Activated B cell treated with CpG ODN at 0.5 μM for 24 hours (primary cell): Measurements from ENCODE around the gene CCDC181. TPM values are rescaled to one million over a fixed set of nuclear protein-coding genes. Genes with fewer than 3 reads are reported as not detected.

ENCODE experiments used
- ATAC-seq: fragments of 200-7000 bp; cut with Tn5 transposase; one replicate; pipeline ENCODE4 v1.10.0; 2021; ENCODE audit warnings: low read depth, mild to moderate bottlenecking, moderate library complexity
- CTCF ChIA-PET: fragments of 350-600 bp; sonication (Branson Sonifier 250); formaldehyde crosslinking; loops from one replicate; lab custom pipeline; 2021; ENCODE audit warnings: antibody characterized with exemption; lab: Charles Lee
- POLR2A ChIA-PET: fragments of 350-600 bp; sonication (Branson Sonifier 250); formaldehyde crosslinking; loops from one replicate; lab custom pipeline; 2021; ENCODE audit warnings: antibody characterized with exemption; lab: Charles Lee
- DNase-seq: peaks from one replicate; pipeline ENCODE4 v3.0.0; 2022
- H3K27ac Mint-ChIP-seq: one replicate; pipeline ENCODE4 v1.8.0; 2020; ENCODE audit warnings: mixed read lengths
- H3K27me3 Mint-ChIP-seq: one replicate; pipeline ENCODE4 v1.8.0; 2021; ENCODE audit warnings: mixed read lengths
- H3K36me3 Mint-ChIP-seq: one replicate; pipeline ENCODE4 v1.8.0; 2021; ENCODE audit warnings: low read depth, mixed read lengths
- H3K4me1 Mint-ChIP-seq: one replicate; pipeline ENCODE4 v1.8.0; 2021; ENCODE audit warnings: mixed read lengths
- H3K4me3 Mint-ChIP-seq: one replicate; pipeline ENCODE4 v1.8.0; 2020; ENCODE audit warnings: mild to moderate bottlenecking, mixed read lengths
- H3K9me3 Mint-ChIP-seq: one replicate; pipeline ENCODE4 v1.8.0; 2020; ENCODE audit warnings: mixed read lengths
- intact Hi-C: fragments of 100-400 bp; cut with micrococcal nuclease; formaldehyde crosslinking; loops from one replicate; pipeline ENCODE4 v1.15.1; 2024
- total RNA-seq: library from RNA; stranded (reverse); gene quantifications from 2 replicates; pipeline ENCODE4 v1.2.3, GENCODE V29; 2022
- TF ChIP-seq, protein P1 (sequence below): fragments of 200-600 bp; IDR thresholded peaks from one replicate; pipeline ENCODE4 v1.8.0; 2022; ENCODE audit warnings: antibody characterized with exemption, mild to moderate bottlenecking

Gene CCDC181
- total RNA-seq, 1 donor from 2014 or later, result not detected

DNA sequence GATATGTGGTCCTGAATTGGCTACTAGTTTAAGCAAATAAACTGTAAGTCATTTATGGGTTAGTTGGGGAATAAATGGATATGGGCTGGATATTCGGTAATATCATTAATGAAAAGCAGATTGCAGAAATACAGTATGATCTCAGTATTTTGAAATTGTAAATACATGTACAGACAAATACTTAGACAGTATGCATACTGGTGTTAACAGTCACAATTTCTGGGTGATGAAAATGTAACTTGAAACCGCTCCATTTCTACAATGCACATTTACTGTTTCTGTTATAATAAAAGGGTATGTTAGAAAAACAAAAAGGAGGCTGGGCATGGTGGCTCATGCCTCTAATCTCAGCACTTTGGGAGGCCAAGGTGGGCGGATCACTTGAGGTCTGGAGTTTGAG is 31.3 kb downstream of the CCDC181 start:
- no peaks in the 10 kb centered on the region for H3K27me3 Mint-ChIP-seq
- POLR2A ChIA-PET, result no interaction called here
- TF ChIP-seq, protein P1, sequence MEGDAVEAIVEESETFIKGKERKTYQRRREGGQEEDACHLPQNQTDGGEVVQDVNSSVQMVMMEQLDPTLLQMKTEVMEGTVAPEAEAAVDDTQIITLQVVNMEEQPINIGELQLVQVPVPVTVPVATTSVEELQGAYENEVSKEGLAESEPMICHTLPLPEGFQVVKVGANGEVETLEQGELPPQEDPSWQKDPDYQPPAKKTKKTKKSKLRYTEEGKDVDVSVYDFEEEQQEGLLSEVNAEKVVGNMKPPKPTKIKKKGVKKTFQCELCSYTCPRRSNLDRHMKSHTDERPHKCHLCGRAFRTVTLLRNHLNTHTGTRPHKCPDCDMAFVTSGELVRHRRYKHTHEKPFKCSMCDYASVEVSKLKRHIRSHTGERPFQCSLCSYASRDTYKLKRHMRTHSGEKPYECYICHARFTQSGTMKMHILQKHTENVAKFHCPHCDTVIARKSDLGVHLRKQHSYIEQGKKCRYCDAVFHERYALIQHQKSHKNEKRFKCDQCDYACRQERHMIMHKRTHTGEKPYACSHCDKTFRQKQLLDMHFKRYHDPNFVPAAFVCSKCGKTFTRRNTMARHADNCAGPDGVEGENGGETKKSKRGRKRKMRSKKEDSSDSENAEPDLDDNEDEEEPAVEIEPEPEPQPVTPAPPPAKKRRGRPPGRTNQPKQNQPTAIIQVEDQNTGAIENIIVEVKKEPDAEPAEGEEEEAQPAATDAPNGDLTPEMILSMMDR, result no peak
- peaks cover 52% of the 10 kb centered on the region for H3K36me3 Mint-ChIP-seq
- H3K9me3 Mint-ChIP-seq, result peaks cover 5% of the 10 kb centered on the region
- intact Hi-C loops, result no loop called here
- CTCF ChIA-PET, result no interaction called here
- ATAC-seq, result no peak
- H3K4me3 Mint-ChIP-seq, result no peak overlapping the region
- DNase-seq, result no peak
- no peak overlapping the region for H3K27ac Mint-ChIP-seq
- no peaks in the 10 kb centered on the region for H3K4me1 Mint-ChIP-seq

DNA sequence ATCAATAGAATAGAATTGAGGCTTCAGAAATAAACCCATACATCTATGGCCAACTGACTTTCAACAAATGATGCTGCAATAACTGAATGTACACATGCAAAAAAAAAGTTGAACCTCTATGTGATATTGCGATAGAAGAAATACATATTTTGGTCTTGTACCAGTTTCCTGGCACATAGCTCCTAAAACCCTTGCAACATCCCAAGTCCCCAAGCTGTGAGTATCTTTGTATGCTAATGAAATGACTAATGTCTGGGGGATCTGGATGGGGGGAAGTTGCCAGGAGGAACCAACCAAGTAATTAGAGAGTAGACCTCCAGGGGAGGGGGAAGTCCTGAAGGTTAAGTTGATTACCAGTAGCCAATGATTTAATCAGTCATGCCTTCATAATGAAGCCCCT is 34.9 kb downstream of the CCDC181 start:
- TF ChIP-seq, protein P1, result no peak
- DNase-seq (no peak), ATAC-seq (no peak)
- peaks cover 75% of the 10 kb centered on the region for H3K36me3 Mint-ChIP-seq
- ChIA-PET POLR2A (no interaction called here), CTCF (no interaction called here)
- no peaks in the 10 kb centered on the region for H3K27me3 Mint-ChIP-seq
- intact Hi-C loops, result no loop called here
- no peaks in the 10 kb centered on the region for H3K9me3 Mint-ChIP-seq
- no peak overlapping the region for H3K4me3 Mint-ChIP-seq
- no peak overlapping the region for H3K27ac Mint-ChIP-seq
- no peaks in the 10 kb centered on the region for H3K4me1 Mint-ChIP-seq

DNA sequence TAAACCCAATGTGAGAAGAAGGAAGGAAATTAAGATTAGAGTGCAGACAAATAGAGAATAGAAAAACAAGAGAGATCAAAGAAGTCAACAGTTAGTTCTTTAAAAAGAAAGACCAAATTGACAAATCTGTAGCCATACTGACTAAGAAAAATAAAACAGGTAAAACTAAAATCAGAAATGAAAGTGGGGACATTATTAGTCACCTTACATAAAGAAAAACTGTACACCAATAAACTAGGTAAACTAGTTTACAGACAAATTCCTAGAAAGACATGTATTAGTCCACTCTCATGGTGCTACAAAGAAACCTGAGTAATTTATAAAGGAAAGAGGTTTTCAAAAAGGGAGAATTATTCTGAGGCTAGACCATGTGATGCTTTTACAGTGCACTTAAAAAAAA is 37.0 kb downstream of the CCDC181 start:
- no peak overlapping the region for H3K4me3 Mint-ChIP-seq
- H3K36me3 Mint-ChIP-seq, result peaks cover 73% of the 10 kb centered on the region
- TF ChIP-seq, protein P1, result no peak
- H3K27ac Mint-ChIP-seq, result no peak overlapping the region
- DNase-seq (no peak), ATAC-seq (no peak)
- H3K27me3 Mint-ChIP-seq, result no peaks in the 10 kb centered on the region
- CTCF ChIA-PET, result no interaction called here
- intact Hi-C loops, result no loop called here
- no peaks in the 10 kb centered on the region for H3K9me3 Mint-ChIP-seq
- POLR2A ChIA-PET, result no interaction called here
- no peaks in the 10 kb centered on the region for H3K4me1 Mint-ChIP-seq

DNA sequence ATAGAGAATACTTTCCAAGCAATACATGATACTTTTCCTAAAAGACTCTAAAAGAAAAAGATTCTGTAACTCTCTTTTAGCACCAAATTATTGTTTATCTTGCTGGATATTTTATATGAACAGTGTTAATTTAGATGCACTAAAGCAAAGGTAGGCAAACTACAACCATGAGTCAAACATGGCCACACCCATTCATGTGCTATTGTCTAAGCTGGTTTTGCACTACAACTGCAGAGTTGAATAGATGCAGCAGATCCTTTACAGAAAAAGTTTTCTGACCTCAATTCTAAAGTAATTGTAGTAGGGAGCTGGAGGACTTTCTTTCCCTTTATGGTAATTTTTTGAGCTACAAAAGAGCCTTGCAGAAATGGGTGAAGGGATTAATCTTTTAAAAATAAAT is 39.9 kb downstream of the CCDC181 start:
- Mint-ChIP-seq H3K27me3 (no peaks in the 10 kb centered on the region), H3K27ac (no peak overlapping the region), H3K36me3 (peaks cover 52% of the 10 kb centered on the region), H3K9me3 (no peaks in the 10 kb centered on the region), H3K4me1 (no peaks in the 10 kb centered on the region), H3K4me3 (no peak overlapping the region)
- DNase-seq, result no peak
- no peak for ATAC-seq
- CTCF ChIA-PET, result no interaction called here
- POLR2A ChIA-PET, result no interaction called here
- intact Hi-C loops, result no loop called here
- TF ChIP-seq, protein P1, result no peak

DNA sequence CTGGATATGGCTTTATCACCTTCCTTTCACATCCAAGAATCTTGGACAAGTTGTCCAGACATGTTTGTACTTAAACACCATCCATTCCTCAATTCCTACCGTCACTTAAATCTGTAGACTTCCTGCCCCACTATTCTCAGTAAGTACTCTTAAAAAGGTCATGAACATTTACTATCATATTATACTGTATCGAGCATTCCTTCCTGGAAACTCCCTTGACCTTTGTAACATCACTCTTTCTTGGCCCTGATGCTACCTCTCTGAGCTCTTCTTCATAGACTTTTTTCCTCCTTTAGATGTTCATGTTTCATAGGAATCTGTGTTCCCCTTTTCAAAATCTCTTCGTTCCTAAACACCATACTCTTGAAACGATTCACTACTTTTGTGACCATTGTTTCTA is 43.8 kb downstream of the CCDC181 start:
- ATAC-seq, result no peak
- Mint-ChIP-seq H3K36me3 (peaks cover 47% of the 10 kb centered on the region), H3K9me3 (no peaks in the 10 kb centered on the region), H3K4me1 (no peaks in the 10 kb centered on the region), H3K27me3 (no peaks in the 10 kb centered on the region), H3K4me3 (no peak overlapping the region), H3K27ac (no peak overlapping the region)
- intact Hi-C loops, result no loop called here
- ChIA-PET POLR2A (no interaction called here), CTCF (no interaction called here)
- no peak for DNase-seq
- TF ChIP-seq, protein P1, result no peak
